ENCODE measurements around the gene OXLD1.

Gene OXLD1

GRCh38 chr17:81701288-81702071, 35.1 kb upstream of the OXLD1 start:
- DNase-seq = no peak

DNA sequence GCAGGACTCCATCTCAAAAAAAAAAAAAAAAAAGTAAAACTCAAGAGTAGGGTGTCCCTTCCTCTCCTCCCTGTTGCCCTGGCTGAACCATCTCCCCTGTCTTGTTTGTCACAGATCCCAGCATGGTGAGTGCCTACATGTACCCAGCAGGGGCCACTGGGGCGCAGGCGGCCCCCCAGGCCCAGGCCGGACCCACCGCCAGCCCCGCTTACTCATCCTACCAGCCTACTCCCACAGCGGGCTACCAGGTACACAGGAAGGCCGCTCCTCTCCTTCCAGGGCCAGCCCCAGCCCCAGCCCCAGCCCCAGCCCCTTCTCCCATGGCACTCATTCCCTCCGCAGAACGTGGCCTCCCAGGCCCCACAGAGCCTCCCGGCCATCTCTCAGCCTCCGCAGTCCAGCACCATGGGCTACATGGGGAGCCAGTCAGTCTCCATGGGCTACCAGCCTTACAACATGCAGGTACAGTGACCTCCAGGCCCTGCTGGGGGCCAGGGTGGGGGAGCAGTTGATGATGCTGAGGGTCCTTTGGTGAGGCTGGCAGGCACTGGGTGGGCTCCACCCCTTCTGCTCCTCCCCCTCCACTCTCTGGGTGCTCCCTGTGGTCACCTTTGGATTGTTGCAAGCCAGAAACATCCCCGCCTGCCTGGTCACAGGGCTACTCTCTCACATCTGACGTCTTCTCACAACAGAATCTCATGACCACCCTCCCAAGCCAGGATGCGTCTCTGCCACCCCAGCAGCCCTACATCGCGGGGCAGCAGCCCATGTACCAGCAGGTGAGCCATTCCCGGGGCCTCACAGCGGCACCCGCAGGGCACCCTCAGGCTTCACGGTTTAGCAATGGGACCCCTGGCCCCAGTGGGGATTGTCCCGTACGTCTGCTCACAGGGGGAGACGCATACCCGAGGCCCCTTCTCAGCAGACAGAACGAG, 34.2 kb upstream of the OXLD1 start:
- DNase-seq = no peak

DNA sequence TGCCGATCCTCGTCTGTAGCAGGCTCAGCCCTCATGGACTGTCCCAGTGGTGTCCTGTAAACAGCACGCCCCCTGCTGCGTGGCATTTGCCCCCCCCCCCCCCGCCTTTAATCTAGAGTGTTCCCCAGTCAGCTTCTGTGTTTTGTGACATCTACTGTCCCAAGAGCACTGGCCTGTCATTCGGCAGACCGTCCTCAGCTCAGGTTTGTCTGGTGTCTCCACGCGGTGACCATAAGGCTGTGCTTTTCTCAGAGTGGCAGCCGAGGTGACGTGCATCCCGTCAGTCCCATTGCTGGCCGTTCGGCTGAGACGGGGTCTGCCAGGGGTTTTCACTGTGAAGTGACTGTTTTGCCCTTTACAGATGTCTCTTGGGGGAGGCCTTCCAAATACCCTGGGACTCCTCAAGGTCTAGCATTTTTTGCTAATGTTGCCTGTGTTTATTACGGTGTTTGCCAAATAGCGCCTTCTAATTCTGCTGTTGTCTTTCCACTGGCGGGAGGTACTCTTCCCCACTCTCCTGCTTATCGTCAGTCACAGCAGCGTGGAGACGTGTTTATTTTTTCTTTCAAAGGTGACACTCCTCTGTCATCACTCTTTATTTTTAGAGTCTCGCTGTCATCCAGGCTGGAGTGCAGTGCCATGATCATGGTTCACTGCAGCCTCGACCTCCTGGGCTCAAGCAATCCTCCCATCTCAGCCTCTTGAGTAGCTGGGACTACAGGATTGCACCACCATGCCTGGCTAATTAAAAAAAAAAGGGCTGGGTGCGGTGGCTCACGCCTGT, 31.0 kb upstream of the OXLD1 start:
- DNase-seq = no peak

DNA sequence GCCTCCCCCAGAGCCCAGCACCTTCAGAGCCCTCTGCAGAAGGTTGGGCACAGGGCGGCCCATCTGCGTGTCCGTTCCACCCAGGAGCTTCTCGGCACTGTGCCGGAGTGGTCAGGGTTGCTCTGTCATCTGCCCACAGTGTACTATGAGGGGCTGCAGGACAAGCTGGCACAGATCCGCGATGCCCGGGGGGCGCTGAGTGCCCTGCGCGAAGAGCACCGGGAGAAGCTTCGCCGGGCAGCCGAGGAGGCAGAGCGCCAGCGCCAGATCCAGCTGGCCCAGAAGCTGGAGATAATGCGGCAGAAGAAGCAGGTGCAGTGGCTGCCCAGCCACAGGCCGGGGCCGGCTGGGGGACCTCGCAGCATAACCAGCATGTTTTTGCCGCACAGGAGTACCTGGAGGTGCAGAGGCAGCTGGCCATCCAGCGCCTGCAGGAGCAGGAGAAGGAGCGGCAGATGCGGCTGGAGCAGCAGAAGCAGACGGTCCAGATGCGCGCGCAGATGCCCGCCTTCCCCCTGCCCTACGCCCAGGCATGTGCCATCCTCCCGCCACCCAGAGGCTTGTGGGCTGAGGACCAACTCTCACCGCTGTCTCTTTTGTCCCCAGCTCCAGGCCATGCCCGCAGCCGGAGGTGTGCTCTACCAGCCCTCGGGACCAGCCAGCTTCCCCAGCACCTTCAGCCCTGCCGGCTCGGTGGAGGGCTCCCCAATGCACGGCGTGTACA, 30.0 kb upstream of the OXLD1 start:
- no peak for DNase-seq

DNA sequence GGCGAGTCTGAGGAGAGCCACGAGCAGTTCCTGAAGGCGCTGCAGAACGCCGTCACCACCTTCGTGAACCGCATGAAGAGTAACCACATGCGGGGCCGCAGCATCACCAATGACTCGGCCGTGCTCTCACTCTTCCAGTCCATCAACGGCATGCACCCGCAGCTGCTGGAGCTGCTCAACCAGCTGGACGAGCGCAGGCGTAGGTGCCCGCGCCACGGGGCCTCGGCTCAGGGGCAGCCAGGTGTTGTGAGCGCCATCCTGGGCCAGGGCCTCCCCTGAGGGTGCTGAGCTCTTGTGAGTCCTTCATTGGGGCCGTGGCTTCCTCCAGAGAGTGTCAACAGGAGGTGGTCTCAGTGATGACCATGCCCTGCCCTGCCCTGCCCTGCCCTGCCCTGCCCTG, 29.4 kb upstream of the OXLD1 start:
- DNase-seq = no peak

DNA sequence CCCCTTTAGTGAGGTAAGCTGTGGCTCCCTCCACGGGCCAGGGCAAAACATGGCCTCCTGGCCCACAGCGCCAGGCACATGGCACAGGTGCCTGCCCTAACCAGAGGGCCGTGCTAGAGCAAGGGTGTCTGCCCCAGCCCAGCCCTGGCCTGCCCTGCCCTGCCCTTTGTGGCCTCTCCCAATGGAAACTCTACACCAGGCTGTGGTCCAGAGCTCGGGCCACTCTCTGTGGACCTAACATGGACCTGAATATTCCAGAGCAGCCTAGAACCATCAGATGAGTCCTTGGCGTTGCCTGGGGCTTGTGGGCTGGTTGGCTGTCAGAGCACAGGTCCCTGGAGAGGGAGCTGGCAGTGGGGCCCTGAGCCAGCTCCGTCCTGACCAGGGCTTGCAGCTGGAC, 28.8 kb upstream of the OXLD1 start:
- DNase-seq = no peak

DNA sequence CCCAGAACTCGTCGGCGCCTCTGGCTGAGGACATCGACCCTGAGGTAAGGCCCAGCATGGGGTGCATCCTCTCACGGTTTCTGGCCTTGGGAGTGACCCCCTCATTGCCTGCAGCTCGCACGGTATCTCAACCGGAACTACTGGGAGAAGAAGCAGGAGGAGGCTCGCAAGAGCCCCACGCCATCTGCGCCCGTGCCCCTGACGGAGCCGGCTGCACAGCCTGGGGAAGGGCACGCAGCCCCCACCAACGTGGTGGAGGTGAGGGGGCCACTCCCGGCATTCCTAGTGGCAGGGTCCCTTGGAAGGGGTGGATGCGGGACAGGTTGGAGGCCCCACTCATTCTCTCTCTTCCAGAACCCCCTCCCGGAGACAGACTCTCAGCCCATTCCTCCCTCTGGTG, 28.4 kb upstream of the OXLD1 start:
- no peak for DNase-seq

DNA sequence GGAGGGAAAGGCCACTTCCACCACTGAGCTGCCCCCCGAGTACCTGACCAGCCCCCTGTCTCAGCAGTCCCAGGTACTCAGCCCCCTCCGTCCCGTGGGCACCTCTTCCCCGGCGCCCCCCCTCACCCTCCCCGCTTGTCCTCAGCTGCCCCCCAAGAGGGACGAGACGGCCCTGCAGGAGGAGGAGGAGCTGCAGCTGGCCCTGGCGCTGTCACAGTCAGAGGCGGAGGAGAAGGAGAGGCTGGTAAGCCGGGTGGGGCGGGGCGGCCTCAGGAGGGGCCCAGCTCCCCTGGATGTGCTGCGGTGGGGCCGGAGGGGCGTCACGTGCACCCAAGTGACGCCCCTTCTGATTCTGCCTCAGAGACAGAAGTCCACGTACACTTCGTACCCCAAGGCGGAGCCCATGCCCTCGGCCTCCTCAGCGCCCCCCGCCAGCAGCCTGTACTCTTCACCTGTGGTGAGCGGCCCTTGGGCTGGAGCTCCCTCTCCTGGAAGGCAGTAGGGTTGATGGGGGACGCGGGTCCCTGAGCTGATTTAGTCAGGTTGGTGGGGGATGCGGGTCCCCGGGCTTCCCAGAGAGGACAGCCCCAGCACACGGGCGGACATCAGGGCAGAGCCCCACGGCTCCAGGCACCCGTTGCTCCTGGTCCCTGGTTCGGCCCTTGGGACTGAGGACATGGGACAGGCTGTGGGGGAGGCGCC, 27.3 kb upstream of the OXLD1 start:
- no peak for DNase-seq

- DNase-seq = no peak
These were observed 25.2 kb upstream of the OXLD1 start for GRCh38 chr17:81691608-81692007.

GRCh38 chr17:81691196-81691595, 24.8 kb upstream of the OXLD1 start:
- DNase-seq = no peak

- no peak for DNase-seq
These were observed 24.1 kb upstream of the OXLD1 start for GRCh38 chr17:81690549-81690948.

GRCh38 chr17:81690066-81690465, 23.7 kb upstream of the OXLD1 start:
- DNase-seq = no peak

GRCh38 chr17:81688616-81689015, 22.2 kb upstream of the OXLD1 start:
- DNase-seq = no peak

DNA sequence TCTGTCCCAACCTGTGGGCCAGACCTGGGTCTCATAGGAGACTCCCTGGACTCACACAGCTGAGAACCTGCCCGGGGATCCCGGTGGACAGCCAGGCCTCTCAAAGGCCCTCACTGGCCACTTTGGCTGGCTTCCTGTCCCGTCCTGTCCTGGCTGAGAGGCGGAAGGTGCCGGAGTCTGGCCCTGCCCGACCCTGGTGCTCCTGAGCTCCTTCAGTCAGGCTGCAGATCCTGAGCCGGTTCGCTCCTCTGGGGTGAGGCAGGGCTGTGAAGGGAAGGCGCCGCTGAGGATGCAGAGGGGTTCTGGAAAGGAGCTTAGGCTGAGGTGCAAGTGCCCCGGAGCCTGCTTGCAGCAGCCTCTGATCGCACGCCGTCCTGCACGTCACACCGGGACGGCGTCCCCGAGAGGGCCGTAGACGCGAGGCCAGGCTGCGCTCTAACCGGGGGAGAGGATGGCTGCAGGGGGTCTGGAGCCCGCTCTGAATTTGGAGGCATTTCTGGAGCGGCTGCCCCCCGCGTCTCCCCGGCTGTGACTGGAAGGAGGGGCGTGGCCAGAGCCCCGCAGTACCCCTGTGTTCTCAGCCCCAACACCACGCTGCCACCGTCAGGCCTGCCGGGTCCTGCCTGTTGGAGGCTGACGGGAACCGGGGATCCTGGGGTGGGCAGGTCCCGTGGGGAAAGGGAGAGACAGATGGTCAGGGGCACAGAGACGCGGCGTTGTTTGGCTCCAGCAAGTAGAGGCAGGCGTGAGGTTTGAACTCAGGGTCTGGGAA, 21.6 kb upstream of the OXLD1 start:
- no peak for DNase-seq

GRCh38 chr17:81686614-81687013, 20.2 kb upstream of the OXLD1 start:
- no peak for DNase-seq

- DNase-seq = no peak
These were observed 18.7 kb upstream of the OXLD1 start for GRCh38 chr17:81685108-81685507.

GRCh38 chr17:81684442-81684911, 18.1 kb upstream of the OXLD1 start:
- DNase-seq = no peak

GRCh38 chr17:81683584-81684441, 17.4 kb upstream of the OXLD1 start, which contains the start of the genes ARL16 and HGS:
Gene ARL16, minus strand, starts transcription at chr17:81683797. Its CDS starts 44 bp downstream, at chr17:81683753.
Gene HGS, plus strand, starts transcription at chr17:81684011. Its CDS starts 56 bp downstream, at chr17:81684067.
- peak; percentile 97 for DNase-seq

- DNase-seq = no peak
These were observed 16.8 kb upstream of the OXLD1 start for GRCh38 chr17:81683208-81683583.

Data from activated T-cell treated with anti-CD3 and anti-CD28 coated beads, Interleukin-2, amount 50 U/mL, for 1 hour (primary cell).